SK-N-SH (cell line): ENCODE data around the gene ZNF296.

Experiments used
- CTCF ChIP-seq: fragments of 200-600 bp; sonication (generic); IDR thresholded peaks from 2 replicates; pipeline ENCODE4 v1.6.1; 2017; ENCODE audit warnings: antibody characterized with exemption, mild to moderate bottlenecking, moderate library complexity
- EP300 ChIP-seq, 2 experiments: IDR thresholded peaks; 2 replicates each; pipeline versions ENCODE4 v1.4.0 to v1.6.1; 2012; ENCODE audit warnings: borderline replicate concordance in 1 of 2, low read depth in 1 of 2, low read length in 1 of 2
- EZH2phosphoT487 ChIP-seq: fragments of 200-600 bp; sonication (generic); IDR thresholded peaks from 2 replicates; pipeline ENCODE4 v1.6.1; 2017; ENCODE audit warnings: low read depth, mixed run types, mild to moderate bottlenecking, antibody characterized with exemption, moderate library complexity, borderline replicate concordance
- FOXM1 ChIP-seq: IDR thresholded peaks from 2 replicates; pipeline ENCODE4 v1.4.0; 2012; ENCODE audit warnings: low read depth, mild to moderate bottlenecking
- GABPA ChIP-seq: IDR thresholded peaks from 2 replicates; pipeline ENCODE4 v1.4.0; 2012; ENCODE audit warnings: low read depth, mild to moderate bottlenecking
- JUND ChIP-seq: IDR thresholded peaks from 2 replicates; pipeline ENCODE4 v1.4.0; 2012
- RAD21 ChIP-seq: IDR thresholded peaks from 2 replicates; pipeline ENCODE4 v1.6.1; 2012; ENCODE audit warnings: mild to moderate bottlenecking, low read length
- SMC3 ChIP-seq: IDR thresholded peaks from 2 replicates; pipeline ENCODE4 v1.6.1; 2012; ENCODE audit warnings: low read depth, low read length, improper control_type of control experiment
- TAF1 ChIP-seq: IDR thresholded peaks from 2 replicates; pipeline ENCODE4 v1.6.1; 2012; ENCODE audit warnings: low read depth, mild to moderate bottlenecking, low read length, moderate library complexity, borderline replicate concordance
- YY1 ChIP-seq: IDR thresholded peaks from 2 replicates; pipeline ENCODE4 v1.4.0; 2012; ENCODE audit warnings: low read depth, mild to moderate bottlenecking
- TF ChIP-seq, protein P1 (sequence below): fragments of 150-350 bp; IDR thresholded peaks from 2 replicates; pipeline ENCODE4 v1.6.1; 2017; ENCODE audit warnings: antibody characterized with exemption, low read length, low read depth, borderline replicate concordance

DNA sequence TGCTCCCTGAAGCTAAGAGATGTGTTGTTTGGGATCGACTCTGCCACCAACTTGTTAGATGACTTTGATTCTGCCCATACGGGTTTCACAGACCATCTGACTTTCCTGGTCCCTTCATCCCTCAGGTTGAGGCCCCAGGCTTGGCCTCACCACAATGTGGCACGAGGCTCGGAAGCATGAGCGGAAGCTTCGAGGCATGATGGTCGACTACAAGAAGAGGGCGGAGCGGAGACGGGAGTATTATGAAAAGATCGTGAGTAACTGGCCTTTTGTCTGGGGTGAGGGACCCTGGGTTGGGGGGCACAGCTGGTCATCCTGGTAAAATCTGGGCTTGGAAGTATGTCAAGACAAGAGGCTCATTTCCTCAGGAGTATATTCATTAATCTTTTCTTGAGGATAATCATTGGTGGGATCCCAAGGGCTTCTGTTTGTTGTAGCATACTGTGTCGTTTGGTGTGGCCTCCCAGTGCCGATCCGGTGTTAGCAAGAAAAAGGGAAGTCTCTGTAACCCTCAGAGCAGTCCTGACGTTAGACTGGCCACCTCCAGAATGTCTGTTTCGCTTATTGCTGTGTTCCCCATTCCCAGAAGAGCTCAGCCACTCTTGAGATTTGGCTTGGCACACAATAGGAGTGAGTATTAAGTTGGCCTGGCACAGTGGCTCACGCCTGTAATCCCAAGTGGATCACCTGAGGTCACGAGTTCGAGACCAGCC is 36.1 kb downstream of the ZNF296 start:
- TF ChIP-seq JUND (no peak), CTCF (no peak), YY1 (no peak), RAD21 (no peak), EZH2phosphoT487 (no peak), GABPA (no peak), FOXM1 (no peak), TAF1 (no peak), EP300 (IDR thresholded peaks at IDR 0.05; ENCODE audit: borderline replicate concordance in 1 of 2, low read depth in 1 of 2, low read length in 1 of 2) (no peak), SMC3 (no peak)
- TF ChIP-seq, protein P1, sequence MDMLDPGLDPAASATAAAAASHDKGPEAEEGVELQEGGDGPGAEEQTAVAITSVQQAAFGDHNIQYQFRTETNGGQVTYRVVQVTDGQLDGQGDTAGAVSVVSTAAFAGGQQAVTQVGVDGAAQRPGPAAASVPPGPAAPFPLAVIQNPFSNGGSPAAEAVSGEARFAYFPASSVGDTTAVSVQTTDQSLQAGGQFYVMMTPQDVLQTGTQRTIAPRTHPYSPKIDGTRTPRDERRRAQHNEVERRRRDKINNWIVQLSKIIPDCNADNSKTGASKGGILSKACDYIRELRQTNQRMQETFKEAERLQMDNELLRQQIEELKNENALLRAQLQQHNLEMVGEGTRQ: no peak
